ENCODE measurements around the gene ERVH48-1.

DNA sequence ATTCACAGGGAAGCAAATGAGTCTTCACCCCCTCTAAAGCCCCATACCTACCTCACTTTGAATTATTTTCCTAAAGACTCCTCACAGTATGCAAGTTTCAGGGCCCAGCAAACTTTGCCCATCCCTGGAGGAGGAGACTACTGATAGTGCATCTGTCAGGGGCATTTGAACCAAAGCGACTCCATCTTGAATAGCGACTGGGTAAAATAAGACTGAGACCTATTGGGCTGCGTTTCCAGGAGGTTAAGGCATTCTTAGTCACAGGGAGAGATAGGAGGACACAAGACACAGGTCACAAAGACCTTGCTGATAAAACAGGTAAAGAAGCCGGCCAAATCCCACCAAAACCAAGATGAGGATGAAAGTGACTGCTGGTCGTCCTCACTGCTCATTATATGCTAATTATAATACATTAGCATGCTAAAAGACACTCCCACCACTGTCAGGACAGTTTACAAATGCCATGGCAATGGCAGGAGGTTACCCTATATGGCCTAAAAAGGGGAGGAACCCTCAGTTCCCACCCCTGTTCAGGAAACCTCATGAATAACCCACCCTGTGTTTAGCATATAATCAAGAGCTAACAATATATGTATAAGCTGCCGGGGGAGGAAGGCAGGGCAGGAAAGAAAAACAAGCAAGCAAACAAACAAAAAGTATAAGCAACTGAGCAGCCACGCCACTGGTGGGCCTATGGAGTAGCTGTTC is 45.7 kb upstream of the ERVH48-1 start:
- TF ChIP-seq CTCF (IDR thresholded peaks at IDR 0.05), result no peak
- no peak for TF ChIP-seq POLR2A (IDR thresholded peaks at IDR 0.05)
